A673 (cell line): ENCODE data around the gene SLC30A2. TPM values are rescaled to one million over a fixed set of nuclear protein-coding genes. Genes with fewer than 3 reads are reported as not detected.

Experiments
- BruUV-seq: library from RNA; stranded (reverse); fragments of 400-500 nt; replicated peaks from 2 replicates; lab custom pipeline; 2021; lab: Mats Ljungman, UMichigan
- CTCF ChIA-PET: fragments of 300-600 bp; sonication (Branson Sonifier 250); formaldehyde crosslinking; loops from one replicate; lab custom pipeline; 2022; ENCODE audit warnings: antibody characterized with exemption; lab: Charles Lee
- POLR2A ChIA-PET: fragments of 300-600 bp; sonication (Branson Sonifier 250); formaldehyde crosslinking; loops from one replicate; lab custom pipeline; 2022; ENCODE audit warnings: antibody characterized with exemption; ENCODE audit not compliant: low non-redundant PET; lab: Charles Lee
- DNase-seq: peaks from one replicate; pipeline ENCODE4 v3.0.0-alpha.2; 2015; ENCODE audit warnings: low spot score
- H3K27ac ChIP-seq: fragments of 200-600 bp; sonication (generic); 2 replicates; pipeline ENCODE4 v1.5.1; 2016; ENCODE audit warnings: mixed run types, low read depth, mild to moderate bottlenecking, mixed read lengths, antibody characterized with exemption, low read length; ENCODE audit not compliant: poor library complexity, severe bottlenecking
- H3K27me3 ChIP-seq: fragments of 200-600 bp; sonication (generic); replicated peaks from 2 replicates; pipeline ENCODE4 v1.6.1; 2017; ENCODE audit warnings: mixed run types, low read depth, mild to moderate bottlenecking, mixed read lengths, antibody characterized with exemption, low read length; ENCODE audit not compliant: insufficient read depth, poor library complexity
- H3K36me3 ChIP-seq: fragments of 200-600 bp; sonication (generic); 2 replicates; pipeline ENCODE4 v1.6.1; 2016; ENCODE audit warnings: mixed run types, mild to moderate bottlenecking, mixed read lengths, antibody characterized with exemption, low read length; ENCODE audit not compliant: insufficient read depth, poor library complexity, severe bottlenecking
- H3K4me1 ChIP-seq: fragments of 200-600 bp; sonication (generic); 2 replicates; pipeline ENCODE4 v1.6.1; 2017; ENCODE audit warnings: mixed run types, mild to moderate bottlenecking, mixed read lengths, antibody characterized with exemption, low read length; ENCODE audit not compliant: insufficient read depth, poor library complexity, severe bottlenecking
- H3K4me3 ChIP-seq: fragments of 200-600 bp; sonication (generic); 2 replicates; pipeline ENCODE4 v1.5.1; 2016; ENCODE audit warnings: low read depth, mixed run types, mild to moderate bottlenecking, mixed read lengths, low read length; ENCODE audit not compliant: poor library complexity, severe bottlenecking
- H3K9me3 ChIP-seq: fragments of 200-600 bp; sonication (generic); 2 replicates; pipeline ENCODE4 v1.6.1; 2016; ENCODE audit warnings: mixed run types, low read depth, mild to moderate bottlenecking, mixed read lengths, antibody characterized with exemption, low read length; ENCODE audit not compliant: poor library complexity, severe bottlenecking
- CTCF ChIP-seq: fragments of 300-800, 200-600 bp; sonication (generic); conservative IDR thresholded peaks from 2 replicates; pipeline ENCODE4 v1.5.1; 2017; ENCODE audit warnings: low read depth, mild to moderate bottlenecking, antibody characterized with exemption, low read length, moderate library complexity, mixed read lengths
- EZH2 ChIP-seq: fragments of 200-600 bp; sonication (generic); IDR thresholded peaks from 2 replicates; pipeline ENCODE4 v1.6.1; 2017; ENCODE audit warnings: borderline replicate concordance, low read depth, mild to moderate bottlenecking, mixed read lengths, antibody characterized with exemption, low read length; ENCODE audit not compliant: poor library complexity, severe bottlenecking
- intact Hi-C: fragments of 100-400 bp; cut with micrococcal nuclease; formaldehyde crosslinking; loops from one replicate; pipeline ENCODE4 v1.10.0; 2022; ENCODE audit not compliant: unreplicated experiment
- total RNA-seq: library from RNA; stranded (reverse); gene quantifications from 2 replicates; pipeline ENCODE4 v1.2.3, GENCODE V29; 2021

The SLC30A2 gene
- total RNA-seq, 1 experiment from 2014 or later: not detected

- TF ChIP-seq CTCF (no peak), EZH2 (no peak)
- Histone ChIP-seq H3K36me3 (no peaks in the 10 kb centered on the region), H3K27ac (no peak overlapping the region), H3K4me1 (no peaks in the 10 kb centered on the region), H3K27me3 (peaks cover 41% of the 10 kb centered on the region), H3K9me3 (no peaks in the 10 kb centered on the region), H3K4me3 (no peak overlapping the region)
- no TSS peak for BruUV-seq
- intact Hi-C loops: no loop called here
- ChIA-PET POLR2A (no interaction called here), CTCF (no interaction called here)
- DNase-seq: no peak
Observed at GRCh38 chr1:26092422-26092821, 46.5 kb upstream of the SLC30A2 start.

- no TSS peak for BruUV-seq
- DNase-seq: no peak
- H3K4me1 ChIP-seq: no peaks in the 10 kb centered on the region
- no peaks in the 10 kb centered on the region for H3K9me3 ChIP-seq
- H3K36me3 ChIP-seq: no peaks in the 10 kb centered on the region
- TF ChIP-seq CTCF (no peak), EZH2 (no peak)
- peaks cover 41% of the 10 kb centered on the region for H3K27me3 ChIP-seq
- intact Hi-C loops: no loop called here
- ChIA-PET POLR2A (no interaction called here), CTCF (no interaction called here)
- H3K27ac ChIP-seq: no peak overlapping the region
- no peak overlapping the region for H3K4me3 ChIP-seq
Observed at GRCh38 chr1:26090893-26091292, 45.0 kb upstream of the SLC30A2 start.

GRCh38 chr1:26089125-26089524 lies 43.2 kb upstream of the SLC30A2 start:
- BruUV-seq: no TSS peak
- no peak overlapping the region for H3K27ac ChIP-seq
- no peaks in the 10 kb centered on the region for H3K36me3 ChIP-seq
- H3K9me3 ChIP-seq: no peaks in the 10 kb centered on the region
- no peak for DNase-seq
- intact Hi-C loops: no loop called here
- CTCF ChIA-PET: no interaction called here
- TF ChIP-seq CTCF: no peak
- TF ChIP-seq EZH2: no peak
- peaks cover 38% of the 10 kb centered on the region for H3K27me3 ChIP-seq
- no peak overlapping the region for H3K4me3 ChIP-seq
- H3K4me1 ChIP-seq: no peaks in the 10 kb centered on the region
- POLR2A ChIA-PET: no interaction called here
